Measurements from ENCODE around the gene ZFPM1.

DNA sequence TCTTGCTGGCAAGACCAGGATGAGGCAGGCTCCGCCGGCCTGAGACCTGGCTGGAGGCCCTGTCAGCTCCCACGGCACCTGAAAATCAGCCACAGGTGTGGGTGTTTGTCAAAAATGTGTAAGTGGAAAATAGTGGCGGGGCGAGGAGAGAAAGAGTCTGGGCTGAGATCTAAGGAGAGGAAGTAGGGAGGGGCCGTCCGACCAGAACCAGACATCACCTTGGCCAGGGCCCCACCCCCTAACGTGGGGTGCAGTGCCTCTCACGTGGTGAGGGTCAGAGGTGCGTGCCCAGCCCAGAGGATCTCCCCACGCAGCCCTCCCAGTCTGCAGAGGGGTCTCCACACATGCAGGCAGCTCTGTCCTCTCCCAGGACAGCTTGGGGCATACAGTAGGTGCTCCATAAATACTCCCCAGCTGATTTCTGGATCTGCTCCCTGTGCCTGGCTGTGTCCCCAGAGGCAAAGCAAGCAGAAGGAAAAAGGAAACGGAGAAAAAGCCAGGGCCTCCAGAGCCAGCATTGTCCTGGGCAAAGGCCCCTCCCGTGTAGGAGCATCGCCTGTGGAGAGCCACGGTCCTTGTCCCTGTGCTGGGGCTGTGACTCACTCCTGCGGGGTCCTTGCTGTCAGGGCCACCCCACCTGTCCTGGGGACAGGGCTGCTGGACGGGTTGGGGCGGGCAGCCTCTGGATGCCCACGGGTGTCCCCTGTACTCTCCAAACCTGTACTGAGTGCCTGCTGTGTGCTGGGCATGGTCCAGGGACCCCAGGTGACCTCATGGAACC, 16.7 kb downstream of the ZFPM1 start:
- TF ChIP-seq, protein P1, sequence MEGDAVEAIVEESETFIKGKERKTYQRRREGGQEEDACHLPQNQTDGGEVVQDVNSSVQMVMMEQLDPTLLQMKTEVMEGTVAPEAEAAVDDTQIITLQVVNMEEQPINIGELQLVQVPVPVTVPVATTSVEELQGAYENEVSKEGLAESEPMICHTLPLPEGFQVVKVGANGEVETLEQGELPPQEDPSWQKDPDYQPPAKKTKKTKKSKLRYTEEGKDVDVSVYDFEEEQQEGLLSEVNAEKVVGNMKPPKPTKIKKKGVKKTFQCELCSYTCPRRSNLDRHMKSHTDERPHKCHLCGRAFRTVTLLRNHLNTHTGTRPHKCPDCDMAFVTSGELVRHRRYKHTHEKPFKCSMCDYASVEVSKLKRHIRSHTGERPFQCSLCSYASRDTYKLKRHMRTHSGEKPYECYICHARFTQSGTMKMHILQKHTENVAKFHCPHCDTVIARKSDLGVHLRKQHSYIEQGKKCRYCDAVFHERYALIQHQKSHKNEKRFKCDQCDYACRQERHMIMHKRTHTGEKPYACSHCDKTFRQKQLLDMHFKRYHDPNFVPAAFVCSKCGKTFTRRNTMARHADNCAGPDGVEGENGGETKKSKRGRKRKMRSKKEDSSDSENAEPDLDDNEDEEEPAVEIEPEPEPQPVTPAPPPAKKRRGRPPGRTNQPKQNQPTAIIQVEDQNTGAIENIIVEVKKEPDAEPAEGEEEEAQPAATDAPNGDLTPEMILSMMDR (IDR thresholded peaks at IDR 0.05) = no peak
- no peak for TF ChIP-seq POLR2AphosphoS5 (IDR thresholded peaks at IDR 0.05; ENCODE audit: insufficient read depth in 1 of 2, low read depth in 1 of 2)
